Right ventricle myocardium inferior (tissue), 1 donor: ENCODE data around the gene S100A12. TPM values are rescaled to one million over a fixed set of nuclear protein-coding genes. Genes with fewer than 3 reads are reported as not detected.
"Not testable (repeated sequence)": the region's sequence is repeated elsewhere in the genome, so short reads cannot be mapped to it uniquely, and the experiment has no call there.

Experiments used
- ATAC-seq: fragments of 200-7000 bp; cut with Tn5 transposase; one replicate; pipeline ENCODE4 v1.9.1; 2020; ENCODE audit warnings: mild to moderate bottlenecking, moderate library complexity
- DNase-seq: peaks from one replicate; pipeline ENCODE4 v3.0.0; 2021; ENCODE audit errors: missing footprints
- intact Hi-C: fragments of 100-400 bp; cut with DNase I; formaldehyde crosslinking; loops from one replicate; pipeline ENCODE4 v1.11.0; 2022
- total RNA-seq: library from RNA; stranded (reverse); fragmentation: NEBNext Ultra II Directional; extraction: Animal tissue kit (Norgen Biotek cat#: 25700); gene quantifications from one replicate; pipeline ENCODE4 v1.2.1, GENCODE V29; 2021
- donor health status: DM: no; HTN: yes; CAD: no; lungs with severe emphysema.

S100A12 gene
- total RNA-seq, 1 donor from 2014 or later, result 4.0 TPM

DNA sequence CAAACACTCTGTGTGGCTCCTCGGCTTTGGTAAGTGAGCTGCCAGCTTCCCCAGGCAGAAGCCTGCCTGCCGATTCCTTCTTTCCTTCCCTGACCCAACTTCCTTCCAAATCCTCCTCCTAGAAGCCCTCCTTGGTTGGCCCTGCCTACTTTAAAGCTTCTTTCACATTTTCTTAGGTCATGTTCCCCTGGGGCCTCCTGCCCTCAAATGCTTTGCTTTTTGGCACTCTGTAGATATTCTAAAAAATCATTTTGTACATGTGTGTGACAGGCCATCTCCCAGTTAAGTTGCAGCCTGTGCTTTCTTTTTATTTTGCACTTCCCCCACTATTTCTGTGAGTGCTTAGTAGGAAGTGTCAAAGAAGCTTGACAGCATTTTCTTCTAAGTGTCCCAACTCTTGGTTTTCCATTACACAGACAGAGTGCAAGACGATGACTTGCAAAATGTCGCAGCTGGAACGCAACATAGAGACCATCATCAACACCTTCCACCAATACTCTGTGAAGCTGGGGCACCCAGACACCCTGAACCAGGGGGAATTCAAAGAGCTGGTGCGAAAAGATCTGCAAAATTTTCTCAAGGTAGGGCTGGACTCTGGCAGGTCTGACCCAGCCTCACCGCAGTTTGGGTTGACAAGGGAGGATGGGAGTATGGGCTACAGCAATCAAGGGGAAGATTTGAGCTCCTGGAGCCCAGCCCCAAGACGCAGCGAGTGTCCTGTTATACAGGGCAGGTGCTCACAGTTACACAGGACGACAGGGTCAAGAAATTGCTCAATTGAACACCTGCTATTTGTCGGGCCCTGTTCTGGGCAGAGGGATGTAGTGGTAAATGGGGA, 17.3 kb downstream of the S100A12 start, which contains the start of gene S100A9:
TSS of gene S100A9 (plus strand) at position 2 of the 838 bp plus-strand sequence. CDS start at position 432, 430 bp downstream.
- intact Hi-C loops, result loop anchor here (10.0 kb wide), 2 partner anchors 317 to 417 kb away; partner anchors contain the start of genes ILF2, NPR1 and SLC27A3
- no peak for DNase-seq
- no peak for ATAC-seq

- ATAC-seq (peak; percentile 63), DNase-seq (peak; percentile 91)
- intact Hi-C loops, result loop anchor here (10.0 kb wide), 2 partner anchors 318 to 418 kb away; partner anchors contain the start of genes ILF2, NPR1 and SLC27A3
Measured at GRCh38 chr1:153357076-153357852, 18.2 kb downstream of the S100A12 start.

DNA sequence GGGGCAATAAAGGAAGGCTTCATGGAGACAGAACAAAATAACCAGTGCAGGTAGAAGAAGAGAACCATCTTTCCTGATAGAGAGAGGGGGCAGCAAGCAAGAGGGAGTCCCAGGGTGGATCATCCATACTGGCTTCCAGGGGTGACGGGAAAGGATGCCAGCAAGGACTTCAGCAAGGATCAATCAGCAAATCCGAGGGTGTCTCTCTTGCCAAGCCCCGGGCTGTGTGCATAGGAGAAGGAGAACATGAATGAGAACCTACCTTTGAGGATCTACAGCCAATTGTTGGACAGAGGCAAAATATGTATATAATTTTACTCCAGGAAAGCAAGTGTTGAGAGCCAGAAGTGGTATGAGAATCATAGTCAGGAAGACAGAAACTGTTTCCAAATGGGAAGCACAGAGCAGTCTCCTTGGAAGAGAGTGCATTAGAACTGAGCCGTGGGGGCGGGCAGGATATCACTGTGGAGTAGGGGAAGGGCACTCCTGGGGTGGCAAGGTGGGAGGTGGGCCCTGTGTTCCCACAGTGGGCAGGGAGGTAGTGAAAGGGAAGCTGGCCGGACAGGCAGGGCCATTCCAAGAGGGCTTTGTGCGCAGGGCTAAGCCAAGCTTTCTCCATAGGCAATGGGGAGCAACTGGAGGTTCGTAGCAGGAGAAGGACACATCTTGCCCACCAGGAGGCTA, 18.9 kb downstream of the S100A12 start:
- ATAC-seq, result no peak
- intact Hi-C loops, result loop anchor here (10.0 kb wide), 2 partner anchors 318 to 418 kb away; partner anchors contain the start of genes ILF2, NPR1 and SLC27A3
- DNase-seq, result no peak

GRCh38 chr1:153355445-153356071, 19.9 kb downstream of the S100A12 start:
- DNase-seq, result peak; percentile 93
- intact Hi-C loops, result loop anchor here (10.0 kb wide), 2 partner anchors 319 to 419 kb away; partner anchors contain the start of genes ILF2, NPR1 and SLC27A3
- peak; percentile 29 for ATAC-seq

GRCh38 chr1:153354515-153355193, 20.8 kb downstream of the S100A12 start:
- intact Hi-C loops, result loop anchor here (10.0 kb wide), 2 partner anchors 320 to 420 kb away; partner anchors contain the start of genes ILF2, NPR1 and SLC27A3
- DNase-seq (no peak), ATAC-seq (no peak)

DNA sequence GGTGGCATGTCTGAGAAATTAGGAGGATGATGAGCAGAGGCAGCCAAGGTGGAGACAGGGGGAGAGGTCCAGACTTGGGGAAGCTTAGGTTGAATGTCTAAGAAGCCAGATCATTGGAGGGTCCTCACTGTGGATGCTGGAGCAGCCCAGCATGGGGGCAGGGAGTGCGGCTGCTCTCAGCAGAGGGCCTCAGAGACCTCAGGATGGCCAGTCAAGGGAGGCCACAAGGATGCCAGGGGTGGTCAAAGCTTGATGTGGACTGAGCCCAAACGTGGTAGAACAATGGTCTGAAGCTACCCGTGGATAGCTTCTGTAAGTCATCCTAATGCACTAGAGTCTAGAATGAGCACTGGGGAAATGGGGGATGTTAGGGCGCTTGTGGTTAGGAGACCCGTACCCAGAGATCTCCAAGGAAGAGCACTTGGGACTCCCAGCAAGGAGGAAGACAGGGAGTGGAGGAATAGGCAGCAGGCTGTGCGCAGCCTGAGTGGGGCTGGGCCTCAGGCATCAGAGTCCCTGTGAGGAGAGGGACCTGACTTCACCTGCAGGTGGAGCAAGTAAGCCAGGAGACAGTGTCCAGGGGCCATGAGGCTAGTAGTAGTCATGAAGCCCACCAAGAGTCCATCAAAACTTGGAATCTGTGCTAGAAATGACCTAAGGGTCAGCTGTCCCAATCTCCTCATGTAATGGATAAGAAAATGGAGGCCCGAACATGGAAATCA, 22.0 kb downstream of the S100A12 start:
- DNase-seq (no peak), ATAC-seq (no peak)
- intact Hi-C loops, result loop anchor here (10.0 kb wide), 2 partner anchors 321 to 421 kb away; partner anchors contain the start of genes ILF2, NPR1 and SLC27A3

GRCh38 chr1:153352523-153352922, 22.9 kb downstream of the S100A12 start:
- DNase-seq, result peak; percentile 81
- ATAC-seq, result peak; percentile 84
- intact Hi-C loops, result loop anchor here (1.0 to 10.0 kb wide), 3 partner anchors 143 to 422 kb away; partner anchors contain the start of genes ILF2, NPR1 and SLC27A3

GRCh38 chr1:153350321-153350957, 25.0 kb downstream of the S100A12 start:
- DNase-seq (no peak), ATAC-seq (no peak)
- intact Hi-C loops, result loop anchor here (10.0 kb wide), 2 partner anchors 324 to 424 kb away; partner anchors contain the start of genes ILF2, NPR1 and SLC27A3

DNA sequence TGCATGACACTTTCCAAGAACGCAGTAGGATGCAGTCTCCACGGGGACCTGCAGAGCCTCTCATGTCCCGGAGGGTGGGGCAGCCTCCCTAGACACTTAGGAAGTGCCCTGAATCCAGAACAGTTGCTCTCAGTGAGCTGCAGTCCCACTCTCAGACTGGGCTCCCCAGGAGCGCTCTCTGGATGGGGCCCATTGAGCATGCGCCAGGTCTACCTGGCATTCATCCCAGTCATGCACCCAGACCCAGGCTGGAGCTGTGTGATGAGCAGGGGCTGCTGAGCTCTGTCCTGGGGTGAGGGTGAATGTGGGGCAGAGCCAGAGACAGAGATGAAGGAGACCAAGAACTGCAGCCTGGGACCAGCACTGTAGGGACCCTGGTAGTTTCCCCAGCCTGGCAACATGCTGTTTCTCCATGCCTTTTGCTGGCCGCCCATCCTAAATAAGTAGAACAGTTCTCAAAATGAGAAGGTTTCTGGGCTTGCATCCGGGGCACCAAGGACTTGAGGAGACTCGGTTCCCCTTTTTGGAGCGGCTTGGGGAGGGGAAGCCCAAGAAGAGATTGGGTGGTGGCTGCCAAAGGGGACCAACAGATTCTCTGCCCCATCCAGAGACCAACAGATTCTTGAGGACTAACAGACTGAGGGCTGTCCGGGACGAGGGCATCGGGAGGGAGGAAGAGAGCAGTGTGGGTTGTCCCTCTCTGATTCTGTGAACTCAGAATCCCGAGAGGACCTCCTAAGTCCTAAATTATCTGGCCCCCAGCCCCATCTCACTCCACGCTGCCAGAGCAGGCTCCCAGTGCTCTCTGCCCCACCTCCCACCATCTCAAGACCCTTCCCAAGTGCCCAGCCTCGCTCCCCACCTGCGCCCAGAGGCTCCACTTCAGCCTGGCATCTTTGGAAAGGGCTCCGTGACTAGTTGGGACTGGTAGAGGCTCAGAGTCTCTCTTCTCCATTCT, 25.8 kb downstream of the S100A12 start:
- DNase-seq (no peak), ATAC-seq (no peak)
- intact Hi-C loops, result loop anchor here (10.0 kb wide), 2 partner anchors 325 to 425 kb away; partner anchors contain the start of genes ILF2, NPR1 and SLC27A3

DNA sequence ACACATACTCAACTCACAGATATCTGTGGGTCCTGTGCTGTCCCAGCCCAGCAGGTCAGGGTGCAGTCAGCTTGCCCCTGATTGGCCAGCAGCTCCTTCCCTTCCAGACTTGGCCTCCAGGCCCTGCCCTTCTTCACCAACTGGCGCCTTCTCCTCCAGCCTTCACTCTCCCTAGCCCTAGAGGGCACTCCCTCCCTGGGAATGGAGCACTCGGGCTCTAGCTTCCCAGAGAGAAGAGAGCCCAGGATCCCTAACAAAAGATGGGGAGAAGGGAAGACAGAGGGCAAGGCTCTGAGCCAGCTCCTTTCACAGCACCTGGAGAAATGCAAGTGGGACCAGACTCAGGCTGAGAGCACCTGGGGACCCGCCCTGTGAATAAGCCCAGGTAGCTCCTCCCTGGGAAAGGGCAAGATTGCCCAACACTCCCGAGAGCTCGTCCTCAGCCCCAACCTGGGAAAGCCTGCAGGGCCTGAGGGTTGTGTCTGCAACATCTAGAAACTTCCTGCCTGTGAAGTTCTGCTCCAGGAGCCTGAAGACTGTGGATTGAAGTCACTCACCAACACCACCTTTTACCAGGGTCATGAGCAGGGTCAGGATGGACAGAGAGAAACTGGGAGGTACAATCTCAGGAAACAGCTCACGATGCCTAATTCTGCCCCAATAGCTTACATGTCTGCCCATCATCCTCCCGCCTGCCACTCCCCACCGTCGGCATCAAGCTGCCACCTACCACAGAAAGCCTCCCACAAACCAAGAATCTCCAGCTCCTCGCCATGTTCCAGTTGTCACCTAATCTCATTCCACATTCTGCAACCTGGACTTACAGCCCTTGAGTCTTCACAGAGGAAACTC, 26.7 kb downstream of the S100A12 start, which contains the start of gene PGLYRP4:
TSS of gene PGLYRP4 (minus strand) at position 331 of the 852 bp plus-strand sequence. CDS start 909 bp downstream, outside the sequence.
- intact Hi-C loops, result no loop called here
- DNase-seq (no peak), ATAC-seq (no peak)

- intact Hi-C loops, result no loop called here
- ATAC-seq (no peak), DNase-seq (no peak)
Measured at GRCh38 chr1:153347856-153348255, 27.6 kb downstream of the S100A12 start.

DNA sequence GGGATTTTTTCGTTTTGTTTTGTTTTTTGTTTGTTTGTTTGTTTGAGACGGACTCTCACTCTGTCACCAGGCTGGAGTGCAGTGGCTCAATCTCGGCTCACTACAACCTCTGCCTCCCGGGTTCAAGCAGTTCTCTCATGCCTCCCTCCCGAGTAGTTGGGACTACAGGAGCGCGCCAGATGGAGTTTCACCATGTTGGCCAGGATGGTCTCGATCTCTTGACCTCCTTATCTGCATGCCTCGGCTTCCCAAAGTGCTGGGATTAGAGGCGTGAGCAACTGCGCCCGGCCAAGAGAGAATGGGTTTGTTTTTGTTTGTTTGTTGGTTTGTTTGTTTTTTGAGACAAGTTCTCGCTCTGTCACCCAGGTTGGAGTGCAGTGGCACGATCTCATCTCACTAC, 28.4 kb downstream of the S100A12 start:
- ATAC-seq, intact Hi-C loops: not testable (repeated sequence)

GRCh38 chr1:153346077-153346723, 29.2 kb downstream of the S100A12 start:
- ATAC-seq (no peak), DNase-seq (no peak)
- intact Hi-C loops, result no loop called here

More for the DNA sequence above, 28.4 kb downstream of the S100A12 start:
- DNase-seq, result not testable (repeated sequence)
